HCT116 (cell line): ENCODE results near the gene PARVG. TPM values are rescaled to one million over a fixed set of nuclear protein-coding genes. Genes with fewer than 3 reads are reported as not detected.

Source experiments
- ATAC-seq: fragments of 200-7000 bp; cut with Tn5 transposase; 2 replicates; pipeline ENCODE4 v1.9.1; 2020; ENCODE audit warnings: mild to moderate bottlenecking, moderate library complexity
- BruUV-seq: library from RNA; stranded (reverse); fragments of 400-500 nt; replicated peaks from 2 replicates; lab custom pipeline; 2021; lab: Mats Ljungman, UMichigan
- CTCF ChIA-PET: fragments of 300-600 bp; sonication (Branson Sonifier 250); formaldehyde crosslinking; loops from one replicate; lab custom pipeline; 2021; ENCODE audit warnings: antibody characterized with exemption; lab: Charles Lee
- POLR2A ChIA-PET: fragments of 300-600, 350-600 bp; sonication (Branson Sonifier 250); formaldehyde crosslinking; loops from one replicate; lab custom pipeline; 2021; ENCODE audit warnings: antibody characterized with exemption; lab: Charles Lee
- RAD21 ChIA-PET, 2 experiments: fragments of 300-600 bp; sonication (Branson Sonifier 250); formaldehyde crosslinking; loops; one replicate each; lab custom pipeline; 2023; ENCODE audit warnings: low total read pairs in 2 of 2; ENCODE audit not compliant: uncharacterized antibody in 2 of 2, unreplicated experiment in 2 of 2, low non-redundant PET in 1 of 2; lab: Charles Lee
- DNase-seq: peaks from one replicate; pipeline ENCODE4 v3.0.0-alpha.2; 2010; ENCODE audit warnings: low read depth, low spot score
- H2AFZ ChIP-seq: fragments of 200-600 bp; shearing (Covaris generic), sonication (generic); 2 replicates; pipeline ENCODE4 v1.6.1; 2017; ENCODE audit warnings: low read depth, mixed run types, mixed read lengths, antibody characterized with exemption, low read length; ENCODE audit not compliant: poor library complexity, severe bottlenecking
- H3K27ac ChIP-seq: 2 replicates; pipeline ENCODE4 v1.5.1; 2012; ENCODE audit warnings: low read depth, low read length
- H3K27me3 ChIP-seq: fragments of 200-600 bp; sonication (generic); 2 replicates; pipeline ENCODE4 v1.6.1; 2016; ENCODE audit warnings: mixed run types, low read length, mixed read lengths; ENCODE audit not compliant: insufficient read depth
- H3K36me3 ChIP-seq, 2 experiments: fragments of 200-500 bp in 1 of 2; fragments of 200-600 bp in 1 of 2; sonication (Bioruptor generic) in 1 of 2; sonication (generic) in 1 of 2; 2 replicates each; pipeline versions ENCODE4 v1.5.1 to v1.6.1; 2014 to 2016; ENCODE audit warnings: low read length in 2 of 2, inconsistent platforms in 1 of 2, mixed read lengths in 1 of 2, mixed run types in 1 of 2; ENCODE audit not compliant: insufficient read depth in 2 of 2, control insufficient read depth in 1 of 2
- H3K4me1 ChIP-seq, 2 experiments: fragments of 200-600 bp in 1 of 2; sonication (generic) in 1 of 2; 2 replicates each; pipeline versions ENCODE4 v1.5.1 to v1.6.1; 2012 to 2017; ENCODE audit warnings: low read length in 2 of 2, inconsistent platforms in 1 of 2, mild to moderate bottlenecking in 1 of 2, mixed read lengths in 1 of 2, mixed run types in 1 of 2, moderate library complexity in 1 of 2; ENCODE audit not compliant: insufficient read depth in 2 of 2, control insufficient read depth in 1 of 2
- H3K4me2 ChIP-seq: fragments of 200-600 bp; sonication (generic); 2 replicates; pipeline ENCODE4 v1.6.1; 2017; ENCODE audit warnings: mixed run types, low read length, mixed read lengths
- H3K4me3 ChIP-seq, 2 experiments: fragments of 200-600 bp in 1 of 2; sonication (generic) in 1 of 2; replicated peaks in 1 of 2; 2 replicates each; pipeline ENCODE4 v1.5.1; 2011 to 2016; ENCODE audit warnings: low read length in 2 of 2, control low read depth in 1 of 2, low read depth in 1 of 2, mild to moderate bottlenecking in 1 of 2, mixed read lengths in 1 of 2, mixed run types in 1 of 2
- H3K79me2 ChIP-seq: fragments of 200-600 bp; sonication (generic); 2 replicates; pipeline ENCODE4 v1.6.1; 2017; ENCODE audit warnings: mild to moderate bottlenecking, mixed run types, low read length, moderate library complexity, mixed read lengths; ENCODE audit not compliant: insufficient read depth
- H3K9ac ChIP-seq: fragments of 200-600 bp; sonication (generic); 2 replicates; pipeline ENCODE4 v1.6.1; 2016; ENCODE audit warnings: low read length, mixed read lengths
- H3K9me2 ChIP-seq: fragments of 200-600 bp; sonication (generic), shearing (Covaris generic); 2 replicates; pipeline ENCODE4 v1.6.1; 2017; ENCODE audit warnings: mixed run types, mild to moderate bottlenecking, moderate library complexity; ENCODE audit not compliant: insufficient read depth
- H3K9me3 ChIP-seq, 2 experiments: fragments of 200-500 bp in 1 of 2; fragments of 200-600 bp in 1 of 2; sonication (Bioruptor generic) in 1 of 2; sonication (generic) in 1 of 2; 2 replicates each; pipeline ENCODE4 v1.6.1; 2014 to 2017; ENCODE audit warnings: low read length in 2 of 2, mixed read lengths in 2 of 2, inconsistent platforms in 1 of 2, low read depth in 1 of 2, mild to moderate bottlenecking in 1 of 2, mixed run types in 1 of 2, moderate library complexity in 1 of 2; ENCODE audit not compliant: control insufficient read depth in 1 of 2, insufficient read depth in 1 of 2
- H4K20me1 ChIP-seq: fragments of 200-600 bp; sonication (generic), shearing (Covaris generic); 2 replicates; pipeline ENCODE4 v1.6.1; 2017; ENCODE audit warnings: mixed run types, mild to moderate bottlenecking, moderate library complexity; ENCODE audit not compliant: insufficient read depth
- ATF3 ChIP-seq: IDR thresholded peaks from 2 replicates; pipeline ENCODE4 v1.6.1; 2012
- CEBPB ChIP-seq: IDR thresholded peaks from 2 replicates; pipeline ENCODE4 v1.6.1; 2012; ENCODE audit warnings: low read depth
- EGR1 ChIP-seq: IDR thresholded peaks from 2 replicates; pipeline ENCODE4 v1.6.1; 2012; ENCODE audit warnings: low read depth
- EZH2 ChIP-seq: fragments of 200-600 bp; sonication (generic); IDR thresholded peaks from 2 replicates; pipeline ENCODE4 v1.6.1; 2017; ENCODE audit warnings: antibody characterized with exemption, mixed run types
- EZH2phosphoT487 ChIP-seq: fragments of 200-600 bp; IDR thresholded peaks from 2 replicates; pipeline ENCODE4 v1.6.1; 2018; ENCODE audit warnings: antibody characterized with exemption, borderline replicate concordance
- JUND ChIP-seq: IDR thresholded peaks from 2 replicates; pipeline ENCODE4 v1.6.1; 2012
- POLR2A ChIP-seq: IDR thresholded peaks from 2 replicates; pipeline ENCODE4 v1.7.0; 2011; ENCODE audit warnings: borderline replicate concordance; ENCODE audit not compliant: insufficient read depth, insufficient read length; ENCODE audit errors: extremely low read depth
- RAD21 ChIP-seq: IDR thresholded peaks from 2 replicates; pipeline ENCODE4 v1.6.1; 2012; ENCODE audit warnings: low read depth, mild to moderate bottlenecking
- REST ChIP-seq: IDR thresholded peaks from 2 replicates; pipeline ENCODE4 v1.6.1; 2012; ENCODE audit warnings: low read depth
- SIN3A ChIP-seq: IDR thresholded peaks from 2 replicates; pipeline ENCODE4 v1.6.1; 2012; ENCODE audit warnings: low read depth
- SP1 ChIP-seq: IDR thresholded peaks from 2 replicates; pipeline ENCODE4 v1.6.1; 2012; ENCODE audit warnings: low read depth
- SRF ChIP-seq: IDR thresholded peaks from 2 replicates; pipeline ENCODE4 v1.6.1; 2012; ENCODE audit warnings: low read depth
- TCF7L2 ChIP-seq: IDR thresholded peaks from 2 replicates; pipeline ENCODE4 v1.7.0; 2011; ENCODE audit warnings: borderline replicate concordance, inconsistent platforms; ENCODE audit not compliant: insufficient read depth, insufficient read length; ENCODE audit errors: extremely low read depth
- YY1 ChIP-seq: IDR thresholded peaks from 2 replicates; pipeline ENCODE4 v1.6.1; 2011; ENCODE audit warnings: low read length, low read depth, moderate library complexity, mild to moderate bottlenecking; ENCODE audit not compliant: insufficient replicate concordance; ENCODE audit errors: extremely low read depth
- ZBTB33 ChIP-seq: IDR thresholded peaks from 2 replicates; pipeline ENCODE4 v1.6.1; 2011; ENCODE audit warnings: mild to moderate bottlenecking, low read length, moderate library complexity; ENCODE audit not compliant: insufficient replicate concordance; ENCODE audit errors: extremely low read depth
- ZFX ChIP-seq: fragments of 450-650 bp; IDR thresholded peaks from 2 replicates; pipeline ENCODE4 v1.6.1; 2017
- ZNF274 ChIP-seq: fragments of 200-500 bp; sonication (Bioruptor generic); IDR thresholded peaks from 2 replicates; pipeline ENCODE4 v1.6.1; 2014; ENCODE audit warnings: mild to moderate bottlenecking, low read depth, low read length, inconsistent platforms
- intact Hi-C: fragments of 100-400 bp; cut with micrococcal nuclease; formaldehyde crosslinking; loops from 2 replicates; pipeline ENCODE4 v1.10.0; 2022
- total RNA-seq: library from RNA; stranded (reverse); gene quantifications from one replicate; pipeline ENCODE4 v1.2.1, GENCODE V29; 2021; ENCODE audit not compliant: unreplicated experiment

Gene PARVG
- total RNA-seq, 1 experiment from 2014 or later, result 0.57 TPM

GRCh38 chr22:44153710-44154109 lies 27.0 kb upstream of the PARVG start:
- H3K27ac ChIP-seq, result no peak overlapping the region
- POLR2A ChIA-PET, result no interaction called here
- no peak overlapping the region for H3K4me2 ChIP-seq

More at GRCh38 chr22:44153710-44154109, 27.0 kb upstream of the PARVG start:
- no peaks in the 10 kb centered on the region for H4K20me1 ChIP-seq
- no peak overlapping the region for H3K4me3 ChIP-seq
- no peaks in the 10 kb centered on the region for H3K9me3 ChIP-seq
- DNase-seq (no peak), ATAC-seq (no peak)
- CTCF ChIA-PET, result no interaction called here
- H3K79me2 ChIP-seq, result no peaks in the 10 kb centered on the region
- TF ChIP-seq SP1 (no peak), SIN3A (no peak), EZH2 (no peak), EGR1 (no peak), ZFX (no peak), REST (no peak), POLR2A (no peak), ZNF274 (no peak), CEBPB (no peak), ZBTB33 (no peak), YY1 (no peak), ATF3 (no peak), RAD21 (no peak), JUND (no peak), TCF7L2 (no peak), SRF (no peak), EZH2phosphoT487 (no peak)
- no peaks in the 10 kb centered on the region for H3K27me3 ChIP-seq
- intact Hi-C loops, result no loop called here
- RAD21 ChIA-PET, result no interaction called here
- BruUV-seq, result no TSS peak
- no peak overlapping the region for H3K9ac ChIP-seq
- no peaks in the 10 kb centered on the region for H3K9me2 ChIP-seq
- H3K4me1 ChIP-seq, result peaks cover 0 to 4% of the 10 kb centered on the region in 2 experiments; a peak in 1 of 4 replicates
- no peak overlapping the region for H2AFZ ChIP-seq
- H3K36me3 ChIP-seq, result no peaks in the 10 kb centered on the region
